ENCODE measurements around the gene FRY.

Gene FRY

DNA sequence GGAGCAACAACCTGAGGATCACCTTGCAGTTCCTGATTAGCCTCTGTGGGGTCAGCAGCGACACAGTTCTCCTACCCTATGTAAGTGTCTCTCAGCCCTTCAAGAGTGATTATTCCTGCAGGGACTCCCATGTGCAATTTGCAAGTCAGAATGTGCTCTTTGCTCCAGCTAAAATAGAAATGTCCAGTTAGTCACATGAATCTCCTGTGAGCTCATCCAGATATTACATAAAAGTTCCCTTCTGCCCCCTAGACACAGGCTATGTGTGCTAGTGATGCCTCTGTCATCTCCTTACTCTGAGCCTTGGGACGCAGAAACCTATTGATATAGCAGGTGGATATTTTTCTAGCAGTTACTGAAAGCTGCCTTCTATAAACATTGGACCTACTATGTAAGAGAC is 178.1 kb downstream of the FRY start:
- TF ChIP-seq TSHZ2 (CRISPR knock-in tag; IDR thresholded peaks at IDR 0.05): no peak
- no peak for TF ChIP-seq ZFP3 (CRISPR knock-in tag; IDR thresholded peaks at IDR 0.05)
- no peak for TF ChIP-seq ARNTL (CRISPR knock-in tag; IDR thresholded peaks at IDR 0.05; ENCODE audit: borderline replicate concordance, low read depth)
- ATAC-seq: no peak

- TF ChIP-seq ESRRG (CRISPR knock-in tag; IDR thresholded peaks at IDR 0.05): no peak
- no peak for TF ChIP-seq ZFP3 (CRISPR knock-in tag; IDR thresholded peaks at IDR 0.05)
- no peak for TF ChIP-seq PPARA (CRISPR knock-in tag; IDR thresholded peaks at IDR 0.05; ENCODE audit: borderline replicate concordance)
Observed at GRCh38 chr13:32210101-32210500, 178.5 kb downstream of the FRY start.

DNA sequence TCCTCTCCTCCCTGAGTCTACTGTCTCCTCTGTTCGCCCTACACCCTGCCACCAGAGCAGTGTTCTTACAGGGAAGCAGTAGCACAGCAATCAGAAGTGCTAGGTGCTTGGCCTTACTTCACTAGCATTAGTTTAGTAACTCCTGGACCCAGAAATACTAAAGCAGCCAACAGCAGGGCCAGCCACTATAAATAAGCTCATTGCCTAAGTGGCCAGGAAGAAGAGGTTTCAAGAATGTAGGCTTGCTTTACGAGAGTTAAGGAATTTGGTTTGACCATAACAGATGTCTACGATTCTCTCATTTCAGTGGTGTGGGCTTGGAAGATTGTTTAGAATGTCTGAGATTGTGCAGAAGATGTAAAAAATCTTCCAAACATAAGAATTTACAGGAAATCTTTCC is 180.2 kb downstream of the FRY start:
- ATAC-seq: peak; percentile 89
- no peak for TF ChIP-seq SNAI2 (CRISPR knock-in tag; IDR thresholded peaks at IDR 0.05)
- TF ChIP-seq RARB (CRISPR knock-in tag; IDR thresholded peaks at IDR 0.05): no peak
- no peak for TF ChIP-seq TCF4 (CRISPR knock-in tag; IDR thresholded peaks at IDR 0.05; ENCODE audit: borderline replicate concordance)
- TF ChIP-seq CSRNP3 (CRISPR knock-in tag; IDR thresholded peaks at IDR 0.05): no peak
- TF ChIP-seq ZNF70 (CRISPR knock-in tag; IDR thresholded peaks at IDR 0.05): no peak
- TF ChIP-seq BACH2 (CRISPR knock-in tag; IDR thresholded peaks at IDR 0.05; ENCODE audit: borderline replicate concordance): no peak

More at GRCh38 chr13:32210101-32210500, 178.5 kb downstream of the FRY start:
- ATAC-seq: no peak

DNA sequence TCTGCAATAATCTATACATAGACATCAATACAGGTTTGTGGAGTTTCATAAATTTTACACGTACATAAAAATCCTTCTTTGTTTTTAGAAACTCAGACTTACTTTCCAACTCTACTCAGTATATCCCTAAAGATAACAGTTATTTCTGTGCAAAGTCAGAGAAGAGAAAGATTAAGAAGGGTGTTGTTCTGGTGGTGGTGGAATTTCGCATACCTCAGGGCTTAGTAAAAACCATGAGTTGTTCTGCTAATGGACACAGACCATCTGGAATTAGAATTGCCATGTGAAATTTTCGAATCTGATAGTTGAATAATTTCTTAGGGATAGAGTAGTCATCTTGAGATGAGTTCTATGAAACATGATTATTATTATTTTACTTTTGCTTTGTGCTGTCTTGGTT is 180.8 kb downstream of the FRY start:
- ATAC-seq: peak; percentile 78
- TF ChIP-seq CSDC2 (CRISPR knock-in tag; IDR thresholded peaks at IDR 0.05): no peak
- TF ChIP-seq ZNF70 (CRISPR knock-in tag; IDR thresholded peaks at IDR 0.05): no peak
- no peak for TF ChIP-seq ISL1 (CRISPR knock-in tag; IDR thresholded peaks at IDR 0.05)
- TF ChIP-seq TCF4 (CRISPR knock-in tag; IDR thresholded peaks at IDR 0.05; ENCODE audit: borderline replicate concordance): no peak
- TF ChIP-seq ARNTL (CRISPR knock-in tag; IDR thresholded peaks at IDR 0.05; ENCODE audit: borderline replicate concordance, low read depth): no peak
- no peak for TF ChIP-seq ZFP3 (CRISPR knock-in tag; IDR thresholded peaks at IDR 0.05)
- TF ChIP-seq ZC3H10 (CRISPR knock-in tag; IDR thresholded peaks at IDR 0.05): no peak

DNA sequence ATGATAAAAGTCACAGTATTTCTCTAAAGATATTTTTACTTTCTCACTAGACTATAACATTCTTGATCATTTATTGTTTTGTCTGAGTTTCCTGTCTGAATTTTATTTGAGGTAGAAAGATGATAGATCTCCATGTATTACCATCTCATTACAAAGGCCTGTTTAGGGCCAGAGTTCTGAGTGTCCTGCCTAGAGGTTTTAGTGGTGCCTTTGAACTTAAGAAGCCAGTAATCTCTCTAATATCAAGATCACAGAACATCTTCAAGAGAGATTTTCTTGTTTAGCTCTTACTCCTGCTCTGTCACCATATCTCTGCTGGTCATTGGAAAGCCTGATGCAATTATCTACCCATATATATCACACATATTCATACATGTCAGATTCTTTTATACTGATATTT is 182.1 kb downstream of the FRY start:
- TF ChIP-seq, protein P1, sequence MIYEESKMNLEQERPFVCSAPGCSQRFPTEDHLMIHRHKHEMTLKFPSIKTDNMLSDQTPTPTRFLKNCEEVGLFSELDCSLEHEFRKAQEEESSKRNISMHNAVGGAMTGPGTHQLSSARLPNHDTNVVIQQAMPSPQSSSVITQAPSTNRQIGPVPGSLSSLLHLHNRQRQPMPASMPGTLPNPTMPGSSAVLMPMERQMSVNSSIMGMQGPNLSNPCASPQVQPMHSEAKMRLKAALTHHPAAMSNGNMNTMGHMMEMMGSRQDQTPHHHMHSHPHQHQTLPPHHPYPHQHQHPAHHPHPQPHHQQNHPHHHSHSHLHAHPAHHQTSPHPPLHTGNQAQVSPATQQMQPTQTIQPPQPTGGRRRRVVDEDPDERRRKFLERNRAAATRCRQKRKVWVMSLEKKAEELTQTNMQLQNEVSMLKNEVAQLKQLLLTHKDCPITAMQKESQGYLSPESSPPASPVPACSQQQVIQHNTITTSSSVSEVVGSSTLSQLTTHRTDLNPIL (CRISPR knock-in tag; IDR thresholded peaks at IDR 0.05; ENCODE audit: low read depth): no peak
- TF ChIP-seq CSDC2 (CRISPR knock-in tag; IDR thresholded peaks at IDR 0.05) (no peak), ESRRG (CRISPR knock-in tag; IDR thresholded peaks at IDR 0.05) (no peak), TCF4 (CRISPR knock-in tag; IDR thresholded peaks at IDR 0.05; ENCODE audit: borderline replicate concordance) (no peak), CSRNP3 (CRISPR knock-in tag; IDR thresholded peaks at IDR 0.05) (no peak), SNAI2 (CRISPR knock-in tag; IDR thresholded peaks at IDR 0.05) (no peak), ZNF70 (CRISPR knock-in tag; IDR thresholded peaks at IDR 0.05) (no peak), ARNTL (CRISPR knock-in tag; IDR thresholded peaks at IDR 0.05; ENCODE audit: borderline replicate concordance, low read depth) (no peak), ZC3H10 (CRISPR knock-in tag; IDR thresholded peaks at IDR 0.05) (no peak), RARB (CRISPR knock-in tag; IDR thresholded peaks at IDR 0.05) (no peak), TSHZ2 (CRISPR knock-in tag; IDR thresholded peaks at IDR 0.05) (no peak), ZFP3 (CRISPR knock-in tag; IDR thresholded peaks at IDR 0.05) (no peak), ZFP30 (CRISPR knock-in tag; IDR thresholded peaks at IDR 0.05) (no peak), TOX (CRISPR knock-in tag; IDR thresholded peaks at IDR 0.05; ENCODE audit: borderline replicate concordance) (no peak), OSR1 (CRISPR knock-in tag; IDR thresholded peaks at IDR 0.05) (no peak), BACH2 (CRISPR knock-in tag; IDR thresholded peaks at IDR 0.05; ENCODE audit: borderline replicate concordance) (no peak), ZNF565 (CRISPR knock-in tag; conservative IDR thresholded peaks at IDR 0.05; ENCODE audit: low read depth) (no peak), ZNF8 (CRISPR knock-in tag; IDR thresholded peaks at IDR 0.05) (no peak), GLIS3 (CRISPR knock-in tag; IDR thresholded peaks at IDR 0.05) (no peak)
- TF ChIP-seq, protein P2, sequence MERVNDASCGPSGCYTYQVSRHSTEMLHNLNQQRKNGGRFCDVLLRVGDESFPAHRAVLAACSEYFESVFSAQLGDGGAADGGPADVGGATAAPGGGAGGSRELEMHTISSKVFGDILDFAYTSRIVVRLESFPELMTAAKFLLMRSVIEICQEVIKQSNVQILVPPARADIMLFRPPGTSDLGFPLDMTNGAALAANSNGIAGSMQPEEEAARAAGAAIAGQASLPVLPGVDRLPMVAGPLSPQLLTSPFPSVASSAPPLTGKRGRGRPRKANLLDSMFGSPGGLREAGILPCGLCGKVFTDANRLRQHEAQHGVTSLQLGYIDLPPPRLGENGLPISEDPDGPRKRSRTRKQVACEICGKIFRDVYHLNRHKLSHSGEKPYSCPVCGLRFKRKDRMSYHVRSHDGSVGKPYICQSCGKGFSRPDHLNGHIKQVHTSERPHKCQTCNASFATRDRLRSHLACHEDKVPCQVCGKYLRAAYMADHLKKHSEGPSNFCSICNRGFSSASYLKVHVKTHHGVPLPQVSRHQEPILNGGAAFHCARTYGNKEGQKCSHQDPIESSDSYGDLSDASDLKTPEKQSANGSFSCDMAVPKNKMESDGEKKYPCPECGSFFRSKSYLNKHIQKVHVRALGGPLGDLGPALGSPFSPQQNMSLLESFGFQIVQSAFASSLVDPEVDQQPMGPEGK (CRISPR knock-in tag; IDR thresholded peaks at IDR 0.05; ENCODE audit: borderline replicate concordance): no peak
- no peak for ATAC-seq

Measured in SK-N-SH treated with all-trans-retinoic acid at 6 μM for 48 hours (cell line).